WTC11 (cell line): ENCODE data around the gene NDUFB3. TPM values are rescaled to one million over a fixed set of nuclear protein-coding genes. Genes with fewer than 3 reads are reported as not detected.

Source experiments
- ATAC-seq: fragments of 200-7000 bp; cut with Tn5 transposase; 2 replicates; pipeline ENCODE4 v1.10.0; 2021; ENCODE audit warnings: mild to moderate bottlenecking, moderate library complexity
- CTCF ChIA-PET: fragments of 300-600 bp; sonication (Branson Sonifier 250); formaldehyde crosslinking; loops from one replicate; lab custom pipeline; 2021; ENCODE audit warnings: antibody characterized with exemption; lab: Charles Lee
- POLR2A ChIA-PET: fragments of 350-600 bp; sonication (Branson Sonifier 250); formaldehyde crosslinking; loops from one replicate; lab custom pipeline; 2021; ENCODE audit warnings: antibody characterized with exemption; lab: Charles Lee
- DNase-seq: peaks from one replicate; pipeline ENCODE4 v3.0.0; 2021; ENCODE audit warnings: low spot score
- H3K27ac Mint-ChIP-seq: 2 replicates; pipeline ENCODE4 v1.8.0; 2021; ENCODE audit warnings: mixed read lengths
- H3K27me3 Mint-ChIP-seq: 2 replicates; pipeline ENCODE4 v1.8.0; 2021; ENCODE audit warnings: low read depth, mild to moderate bottlenecking, moderate library complexity, mixed read lengths
- H3K36me3 Mint-ChIP-seq: 2 replicates; pipeline ENCODE4 v1.8.0; 2021; ENCODE audit warnings: mixed read lengths
- H3K4me1 Mint-ChIP-seq: 2 replicates; pipeline ENCODE4 v1.8.0; 2022; ENCODE audit warnings: mixed read lengths
- H3K4me3 Mint-ChIP-seq: 2 replicates; pipeline ENCODE4 v1.8.0; 2021; ENCODE audit warnings: mild to moderate bottlenecking, moderate library complexity, mixed read lengths
- H3K9me3 Mint-ChIP-seq: 2 replicates; pipeline ENCODE4 v1.8.0; 2021; ENCODE audit warnings: mixed read lengths
- ATF1 ChIP-seq: sonication (generic); formaldehyde crosslinking; IDR thresholded peaks from 2 replicates; pipeline ENCODE4 v1.8.1; 2023; ENCODE audit warnings: mild to moderate bottlenecking, moderate library complexity, missing genetic modification reagents
- ATF3 ChIP-seq: sonication (generic); formaldehyde crosslinking; conservative IDR thresholded peaks from 2 replicates; pipeline ENCODE4 v1.8.1; 2022; ENCODE audit warnings: mild to moderate bottlenecking, missing genetic modification reagents
- CDX4 ChIP-seq: fragments of 250-450 bp; sonication (Bioruptor Pico); IDR thresholded peaks from 2 replicates; pipeline ENCODE4 v1.9.0; 2021; ENCODE audit warnings: moderate library complexity, mild to moderate bottlenecking, inconsistent platforms, borderline replicate concordance
- E2F1 ChIP-seq: sonication (generic); formaldehyde crosslinking; IDR thresholded peaks from 2 replicates; pipeline ENCODE4 v1.8.0; 2022; ENCODE audit warnings: mild to moderate bottlenecking, missing genetic modification reagents
- ELF4 ChIP-seq: sonication (generic); formaldehyde crosslinking; IDR thresholded peaks from 2 replicates; pipeline ENCODE4 v1.8.1; 2022; ENCODE audit warnings: low read depth, mild to moderate bottlenecking, moderate library complexity, missing genetic modification reagents
- ERG ChIP-seq: fragments of 250-450 bp; sonication (Bioruptor Pico); IDR thresholded peaks from 2 replicates; pipeline ENCODE4 v1.8.0; 2021; ENCODE audit warnings: mild to moderate bottlenecking
- FOXJ3 ChIP-seq: sonication (generic); formaldehyde crosslinking; IDR thresholded peaks from 2 replicates; pipeline ENCODE4 v1.9.0; 2021; ENCODE audit warnings: missing genetic modification reagents, mild to moderate bottlenecking, borderline replicate concordance
- FOXP1 ChIP-seq: sonication (generic); formaldehyde crosslinking; IDR thresholded peaks from 2 replicates; pipeline ENCODE4 v1.8.0; 2022; ENCODE audit warnings: missing genetic modification reagents, mild to moderate bottlenecking, moderate library complexity, borderline replicate concordance
- FOXP4 ChIP-seq: sonication (generic); formaldehyde crosslinking; IDR thresholded peaks from 2 replicates; pipeline ENCODE4 v1.8.0; 2022; ENCODE audit warnings: mild to moderate bottlenecking, missing genetic modification reagents
- GTF2I ChIP-seq: fragments of 250-450 bp; sonication (Bioruptor Pico); conservative IDR thresholded peaks from 2 replicates; pipeline ENCODE4 v1.4.0; 2021; ENCODE audit warnings: mild to moderate bottlenecking
- KAT7 ChIP-seq: sonication (generic); formaldehyde crosslinking; IDR thresholded peaks from 2 replicates; pipeline ENCODE4 v1.8.1; 2023; ENCODE audit warnings: missing genetic modification reagents, mild to moderate bottlenecking, borderline replicate concordance
- MAX ChIP-seq: sonication (generic); formaldehyde crosslinking; IDR thresholded peaks from 2 replicates; pipeline ENCODE4 v1.8.0; 2022; ENCODE audit warnings: mild to moderate bottlenecking, missing genetic modification reagents
- MXD4 ChIP-seq: fragments of 250-450 bp; sonication (Bioruptor Pico); IDR thresholded peaks from 2 replicates; pipeline ENCODE4 v1.8.0; 2021; ENCODE audit warnings: mild to moderate bottlenecking, moderate library complexity, borderline replicate concordance
- NFATC4 ChIP-seq: fragments of 250-450 bp; sonication (Bioruptor Pico); IDR thresholded peaks from 2 replicates; pipeline ENCODE4 v1.9.0; 2021; ENCODE audit warnings: mild to moderate bottlenecking
- NR3C1 ChIP-seq: sonication (generic); formaldehyde crosslinking; conservative IDR thresholded peaks from 2 replicates; pipeline ENCODE4 v1.8.1; 2023; ENCODE audit warnings: low read depth, mild to moderate bottlenecking, missing genetic modification reagents
- OVOL2 ChIP-seq: fragments of 250-450 bp; sonication (Bioruptor Pico); IDR thresholded peaks from 2 replicates; pipeline ENCODE4 v1.9.0; 2021; ENCODE audit warnings: mild to moderate bottlenecking, borderline replicate concordance
- RORB ChIP-seq: fragments of 250-450 bp; sonication (Bioruptor Pico); IDR thresholded peaks from 2 replicates; pipeline ENCODE4 v1.9.0; 2021; ENCODE audit warnings: mild to moderate bottlenecking
- SP1 ChIP-seq: sonication (generic); formaldehyde crosslinking; conservative IDR thresholded peaks from 2 replicates; pipeline ENCODE4 v1.8.1; 2022; ENCODE audit warnings: missing genetic modification reagents
- USF1 ChIP-seq: sonication (generic); formaldehyde crosslinking; IDR thresholded peaks from 2 replicates; pipeline ENCODE4 v1.8.0; 2022; ENCODE audit warnings: mild to moderate bottlenecking, missing genetic modification reagents
- ZBTB21 ChIP-seq: sonication (generic); formaldehyde crosslinking; IDR thresholded peaks from 2 replicates; pipeline ENCODE4 v1.8.1; 2023; ENCODE audit warnings: mild to moderate bottlenecking, missing genetic modification reagents, borderline replicate concordance
- ZBTB43 ChIP-seq: sonication (generic); formaldehyde crosslinking; IDR thresholded peaks from 2 replicates; pipeline ENCODE4 v1.8.1; 2023; ENCODE audit warnings: mild to moderate bottlenecking, missing genetic modification reagents
- ZNF219 ChIP-seq: sonication (generic); formaldehyde crosslinking; IDR thresholded peaks from 2 replicates; pipeline ENCODE4 v1.8.0; 2023; ENCODE audit warnings: missing genetic modification reagents, mild to moderate bottlenecking, borderline replicate concordance
- ZNF232 ChIP-seq: sonication (generic); formaldehyde crosslinking; IDR thresholded peaks from 2 replicates; pipeline ENCODE4 v1.8.0; 2022; ENCODE audit warnings: mild to moderate bottlenecking, missing genetic modification reagents
- ZNF281 ChIP-seq: sonication (generic); formaldehyde crosslinking; IDR thresholded peaks from 2 replicates; pipeline ENCODE4 v1.8.0; 2023; ENCODE audit warnings: mild to moderate bottlenecking, missing genetic modification reagents
- ZNF396 ChIP-seq: fragments of 250-450 bp; sonication (Bioruptor Pico); IDR thresholded peaks from 2 replicates; pipeline ENCODE4 v1.8.0; 2021; ENCODE audit warnings: mild to moderate bottlenecking, moderate library complexity, borderline replicate concordance
- ZNF671 ChIP-seq: fragments of 250-450 bp; sonication (Bioruptor Pico); IDR thresholded peaks from 2 replicates; pipeline ENCODE4 v1.8.0; 2021; ENCODE audit warnings: mild to moderate bottlenecking
- total RNA-seq: library from RNA; stranded (reverse); gene quantifications from 3 replicates; pipeline ENCODE4 v1.2.3, GENCODE V29; 2021

NDUFB3 gene
- total RNA-seq, 1 experiment from 2014 or later, result 66.8 TPM

GRCh38 chr2:201108341-201108740 is 36.5 kb downstream of the NDUFB3 start:
- CTCF ChIA-PET, result interaction anchor here (1.9 to 4.0 kb wide), 2 partner anchors 50 to 124 kb away, joined by 5 to 17 read pairs; no protein-coding TSS in a partner anchor
- Mint-ChIP-seq H3K4me1 (peaks cover 5% of the 10 kb centered on the region), H3K36me3 (no peaks in the 10 kb centered on the region), H3K27me3 (peaks cover 3% of the 10 kb centered on the region; the same call in 1 of the 2 replicates), H3K27ac (no peak overlapping the region), H3K9me3 (no peaks in the 10 kb centered on the region), H3K4me3 (no peak overlapping the region)
- POLR2A ChIA-PET, result no interaction called here
- no peak for DNase-seq
- TF ChIP-seq ATF1 (CRISPR knock-in tag) (no peak), ELF4 (CRISPR knock-in tag) (no peak), FOXP1 (CRISPR knock-in tag) (no peak), ATF3 (CRISPR knock-in tag) (no peak), FOXJ3 (CRISPR knock-in tag) (no peak), ZNF232 (CRISPR knock-in tag) (no peak), NR3C1 (CRISPR knock-in tag) (no peak), NFATC4 (CRISPR knock-in tag) (no peak), ZNF396 (CRISPR knock-in tag) (no peak), ERG (CRISPR knock-in tag) (no peak), FOXP4 (CRISPR knock-in tag) (no peak), ZNF219 (CRISPR knock-in tag) (no peak), ZNF671 (no peak), KAT7 (CRISPR knock-in tag) (no peak), ZBTB21 (CRISPR knock-in tag) (no peak), ZNF281 (CRISPR knock-in tag) (no peak), E2F1 (CRISPR knock-in tag) (no peak), RORB (CRISPR knock-in tag) (no peak), SP1 (no peak)
- ATAC-seq, result no peak

- DNase-seq, result no peak
- H3K9me3 Mint-ChIP-seq, result no peaks in the 10 kb centered on the region
- H3K27ac Mint-ChIP-seq, result no peak overlapping the region
- no peaks in the 10 kb centered on the region for H3K36me3 Mint-ChIP-seq
- POLR2A ChIA-PET, result no interaction called here
- no peak overlapping the region for H3K4me3 Mint-ChIP-seq
- ATAC-seq, result no peak
- CTCF ChIA-PET, result interaction anchor here (0.7 to 4.0 kb wide), 2 partner anchors 49 to 733 kb away, joined by 3 to 17 read pairs; no protein-coding TSS in a partner anchor
- peaks cover 3% of the 10 kb centered on the region; the same call in 1 of the 2 replicates for H3K27me3 Mint-ChIP-seq
- TF ChIP-seq ZNF219 (CRISPR knock-in tag) (no peak), USF1 (CRISPR knock-in tag) (no peak), OVOL2 (no peak), NFATC4 (CRISPR knock-in tag) (no peak), GTF2I (CRISPR knock-in tag) (no peak), CDX4 (CRISPR knock-in tag) (no peak), ZBTB43 (CRISPR knock-in tag) (no peak), MAX (CRISPR knock-in tag) (no peak), MXD4 (CRISPR knock-in tag) (no peak)
- peaks cover 5% of the 10 kb centered on the region for H3K4me1 Mint-ChIP-seq
These were observed 37.4 kb downstream of the NDUFB3 start for GRCh38 chr2:201109186-201109585.
